Central memory CD4-positive, alpha-beta T cell (primary cell): ENCODE results near the gene AATF.

Experiments
- DNase-seq: peaks from one replicate; pipeline ENCODE4 v3.0.0; 2022
- total RNA-seq, 3 experiments: gene quantifications; one replicate each; lab custom pipeline; 2026; lab: John Stamatoyannopoulos, UW

The AATF gene
- total RNA-seq = 68.7 to 203 (median 85.9) reads per million in 3 experiments

DNA sequence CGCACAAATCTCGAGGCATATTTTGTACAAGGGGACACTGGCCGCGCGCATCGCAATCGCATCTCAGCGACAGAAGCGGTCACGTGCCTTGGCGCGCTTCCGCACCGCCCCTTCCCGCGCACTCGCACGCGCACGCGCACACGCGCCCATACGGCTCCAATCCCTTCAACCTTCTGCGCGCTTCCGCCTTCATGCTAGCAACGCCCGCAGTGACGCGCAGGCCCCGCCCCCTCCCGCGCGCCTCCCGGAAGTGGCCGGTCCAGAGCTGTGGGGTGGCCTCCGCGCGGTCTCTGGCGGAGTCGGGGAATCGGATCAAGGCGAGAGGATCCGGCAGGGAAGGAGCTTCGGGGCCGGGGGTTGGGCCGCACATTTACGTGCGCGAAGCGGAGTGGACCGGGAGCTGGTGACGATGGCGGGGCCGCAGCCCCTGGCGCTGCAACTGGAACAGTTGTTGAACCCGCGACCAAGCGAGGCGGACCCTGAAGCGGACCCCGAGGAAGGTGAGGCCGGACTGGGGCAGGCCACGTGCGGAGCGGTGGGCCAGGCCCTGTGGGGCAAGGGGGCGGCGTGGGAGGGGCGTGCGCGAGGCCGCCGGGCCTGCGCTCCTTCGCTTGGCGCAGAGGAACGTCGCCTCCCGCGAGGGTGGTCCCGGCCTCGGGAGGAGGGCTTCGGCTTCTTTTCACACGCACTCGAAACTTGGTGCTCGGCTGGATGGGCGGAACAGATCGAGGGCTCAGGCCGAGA, at the start of gene AATF:
AATF (plus strand) TSS at position 238 of the 744 bp plus-strand sequence; CDS start at position 410, 172 bp downstream.
- DNase-seq = peak; percentile 97

GRCh38 chr17:36899250-36900159, 49.2 kb upstream of the AATF start:
- DNase-seq = no peak

GRCh38 chr17:36900160-36900512, 48.6 kb upstream of the AATF start:
- DNase-seq = no peak

GRCh38 chr17:36901506-36901905, 47.2 kb upstream of the AATF start:
- DNase-seq = no peak

- no peak for DNase-seq
Observed at GRCh38 chr17:36907407-36907806, 41.3 kb upstream of the AATF start.

DNA sequence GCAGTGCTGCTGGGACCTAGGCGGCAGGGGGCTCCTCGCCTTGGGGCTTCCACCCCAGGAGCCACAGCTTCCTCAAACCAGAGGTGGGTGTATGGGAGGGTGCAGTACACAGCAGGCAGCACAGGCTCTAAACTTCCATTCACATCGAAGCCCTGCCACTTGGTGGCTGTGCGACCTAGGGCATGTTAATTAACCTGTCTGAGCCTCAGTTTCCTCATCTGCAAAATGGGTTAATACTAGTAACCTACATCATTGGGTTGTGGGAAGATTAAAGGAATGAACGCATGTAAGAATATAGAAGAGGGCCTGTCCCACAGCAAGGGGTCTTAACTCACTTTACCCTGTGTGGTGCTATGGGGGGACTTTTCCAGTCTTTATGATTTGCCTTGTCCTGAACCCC, 38.2 kb upstream of the AATF start:
- no peak for DNase-seq

DNA sequence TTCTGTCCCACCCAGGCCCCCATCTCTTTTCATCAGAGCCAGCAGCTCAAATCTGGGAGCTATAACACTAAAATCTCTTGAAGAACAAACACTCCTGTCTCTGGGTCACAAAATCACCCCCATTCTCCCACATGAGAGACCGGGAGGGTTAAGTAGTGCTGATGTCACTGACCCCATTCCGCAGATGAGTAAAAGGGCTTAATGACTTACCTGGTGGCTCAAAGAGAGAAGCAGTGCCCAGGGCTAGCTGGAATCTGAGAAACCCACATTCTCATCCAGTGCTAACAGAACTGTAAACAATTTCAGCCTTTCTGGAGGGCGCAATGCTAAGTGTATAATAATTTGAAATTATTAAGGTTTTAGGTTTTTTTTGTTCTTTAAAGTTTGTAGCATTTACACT, 37.8 kb upstream of the AATF start:
- no peak for DNase-seq

GRCh38 chr17:36913132-36913531, 35.6 kb upstream of the AATF start:
- DNase-seq = no peak

DNA sequence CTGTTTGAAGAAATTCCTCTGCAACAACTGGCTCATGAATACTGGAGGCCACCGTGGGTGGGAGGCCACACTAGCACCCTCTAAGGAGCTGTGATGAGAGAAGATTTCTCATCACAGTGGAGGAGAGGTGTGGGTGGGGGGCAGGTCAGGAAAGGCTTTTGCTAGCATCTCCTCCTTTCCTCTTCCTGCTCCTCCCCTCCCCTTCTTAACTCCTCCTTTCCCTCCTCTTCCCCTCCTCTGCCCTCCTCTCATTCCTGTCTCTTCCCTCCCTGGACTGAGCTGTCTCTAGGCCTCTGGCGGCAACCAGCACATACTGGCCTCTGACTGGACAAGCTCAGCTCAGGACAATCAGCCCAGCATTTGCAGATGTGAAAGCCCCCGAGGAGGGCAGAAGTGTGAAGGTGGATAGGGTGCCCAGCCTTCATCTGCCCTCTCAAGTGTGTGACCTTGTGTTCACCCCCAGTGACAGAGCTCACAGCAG, 30.5 kb upstream of the AATF start:
- no peak for DNase-seq

- DNase-seq = no peak
Observed at GRCh38 chr17:36919407-36919968, 29.3 kb upstream of the AATF start.

- DNase-seq = no peak
Observed at GRCh38 chr17:36920032-36921005, 28.4 kb upstream of the AATF start.

DNA sequence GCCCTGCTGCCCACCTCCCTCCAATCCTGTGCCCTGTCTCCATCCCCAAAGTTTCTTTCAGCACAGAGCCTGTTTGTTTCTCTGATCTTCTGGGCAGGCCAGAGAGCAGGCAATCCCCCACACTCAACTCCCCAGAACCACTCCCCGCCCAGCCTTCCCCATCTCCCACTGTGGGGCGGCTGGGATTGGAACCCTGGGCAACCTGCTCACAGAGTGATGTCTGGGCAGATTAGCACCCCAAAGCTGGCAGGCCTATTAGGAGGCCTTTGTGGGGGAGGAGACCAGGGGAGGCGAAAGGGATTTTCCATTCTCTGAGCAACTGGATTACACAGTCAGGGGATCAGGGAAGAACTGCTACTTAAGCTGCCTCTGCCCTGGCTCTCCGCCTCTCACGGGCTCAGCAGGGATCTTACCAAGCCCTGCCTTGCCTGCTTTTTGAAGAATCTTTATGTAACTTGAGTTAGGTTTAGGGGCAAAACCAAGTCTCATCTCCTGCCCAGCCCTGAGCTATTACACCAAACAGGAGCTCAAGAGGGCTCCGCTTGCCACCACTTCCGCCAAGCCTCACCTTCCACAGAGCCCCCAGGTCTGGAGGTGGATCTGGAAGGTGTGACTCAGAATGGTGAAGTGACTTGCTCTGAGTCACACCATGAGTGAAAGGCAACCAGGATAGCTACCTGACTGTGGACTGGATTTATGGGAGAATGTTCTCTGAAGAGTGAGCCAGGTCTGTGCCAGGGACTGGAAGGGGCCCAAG, 27.5 kb upstream of the AATF start:
- no peak for DNase-seq

DNA sequence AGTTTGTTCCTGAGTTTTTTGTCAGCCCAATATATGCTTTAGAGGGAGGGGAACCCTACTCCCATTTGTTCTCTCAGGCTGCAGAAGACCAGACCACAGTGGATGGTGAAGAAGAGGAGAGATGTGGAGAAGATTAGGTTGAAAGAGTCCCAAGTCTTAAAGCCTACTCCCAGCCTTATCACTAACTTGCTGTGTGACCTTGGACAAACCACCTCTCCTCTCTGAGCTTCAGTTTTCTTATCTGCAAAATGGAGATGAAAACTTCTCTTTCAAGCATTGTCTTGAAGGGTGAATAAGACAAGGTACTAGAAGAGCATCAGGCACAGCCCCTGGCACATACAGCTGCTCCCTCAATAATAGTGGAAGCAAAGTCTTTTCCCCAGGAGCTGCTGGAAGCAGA, 26.6 kb upstream of the AATF start:
- no peak for DNase-seq

DNA sequence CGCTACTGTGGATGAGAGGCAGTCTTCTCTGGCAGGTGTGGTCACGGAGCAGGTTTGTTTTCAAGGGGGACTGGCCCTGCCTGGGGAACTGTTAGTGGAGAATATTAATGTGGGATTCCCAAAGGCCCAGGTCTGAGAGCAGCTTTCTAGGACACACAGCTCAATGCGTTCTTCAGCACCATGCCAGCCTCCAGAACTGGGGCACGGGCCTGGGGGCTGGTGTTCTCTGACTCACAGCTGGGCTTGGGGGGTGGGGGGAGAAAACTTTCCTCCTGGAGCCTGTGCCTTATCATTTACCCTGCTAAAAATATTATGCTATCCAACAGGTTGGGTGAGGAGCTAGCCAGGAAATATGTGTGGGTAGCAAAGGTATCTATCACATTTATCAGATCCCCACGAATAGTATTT, 24.9 kb upstream of the AATF start:
- no peak for DNase-seq

DNA sequence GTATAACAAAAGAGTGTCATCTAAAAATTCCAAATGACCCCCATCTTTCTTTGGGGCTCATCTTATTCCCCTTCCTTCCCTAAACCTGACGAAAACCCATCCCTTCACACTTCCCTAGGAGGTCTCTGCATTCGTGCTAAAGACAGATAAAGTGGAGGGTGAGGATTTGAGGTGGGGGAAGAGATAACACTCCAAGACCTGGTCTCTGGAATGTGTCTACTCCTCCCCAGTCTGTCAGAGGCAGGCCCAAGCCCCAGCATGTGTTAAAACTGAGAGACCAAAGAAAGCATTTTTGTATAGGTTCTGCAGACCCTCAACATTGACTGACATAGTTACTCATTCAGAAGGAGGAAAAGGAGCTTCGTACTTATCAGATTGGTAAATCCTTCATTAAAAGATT, 22.5 kb upstream of the AATF start:
- DNase-seq = no peak

DNA sequence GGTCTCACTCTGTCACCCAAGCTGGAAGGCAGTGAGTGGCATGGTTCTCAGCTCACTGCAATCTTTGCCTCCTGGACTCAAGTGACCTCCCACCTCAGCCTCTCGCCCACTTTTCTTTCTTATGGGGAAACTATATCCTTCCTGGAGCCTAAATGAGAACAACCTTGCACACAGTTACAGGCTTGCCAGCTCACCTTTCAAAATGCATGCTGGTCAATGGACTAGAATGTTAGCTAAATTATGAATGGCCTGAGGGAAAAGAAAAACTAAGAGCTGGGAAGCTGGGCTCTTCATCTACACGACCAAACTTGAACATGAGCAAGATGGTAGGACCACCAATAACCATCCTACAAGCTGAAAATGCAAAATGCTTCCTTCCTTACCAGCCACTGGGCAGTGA, 22.1 kb upstream of the AATF start:
- DNase-seq = no peak

- no peak for DNase-seq
Observed at GRCh38 chr17:36928471-36929345, 20.0 kb upstream of the AATF start.

DNA sequence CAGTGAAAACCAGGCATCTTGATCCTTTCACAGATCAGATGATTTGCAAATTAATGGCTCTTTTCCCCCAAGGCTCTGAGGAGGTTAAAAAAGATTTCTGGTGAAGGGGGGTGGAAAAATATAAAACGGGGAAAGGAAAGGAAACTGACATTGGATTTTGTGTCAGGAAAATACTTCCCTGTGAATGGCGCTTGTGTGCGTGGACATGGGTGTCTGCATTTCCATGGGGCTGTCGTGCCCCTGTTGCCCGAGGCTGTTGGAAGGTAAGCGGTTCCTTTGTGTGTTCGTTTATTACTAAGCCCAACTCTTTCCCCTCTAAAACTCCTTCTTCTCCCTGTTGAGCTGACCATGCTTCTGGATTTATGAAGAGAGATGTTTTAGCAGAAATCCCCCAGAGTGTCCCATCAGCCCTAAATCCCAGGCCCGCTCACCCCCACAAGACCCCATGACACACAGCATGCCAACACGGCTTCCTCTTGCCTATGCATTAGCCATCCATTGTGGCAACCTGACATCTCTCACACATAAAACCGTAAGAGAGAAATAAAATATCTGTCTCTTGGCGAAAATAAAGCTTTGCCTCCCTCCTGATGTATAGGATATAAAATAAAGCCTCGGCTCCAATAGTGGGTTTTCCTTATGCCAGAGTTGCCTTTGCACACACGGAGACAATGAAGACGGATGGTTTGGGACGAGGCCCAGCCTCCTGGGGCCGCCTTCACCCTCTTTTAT, 18.7 kb upstream of the AATF start:
- DNase-seq = no peak

DNA sequence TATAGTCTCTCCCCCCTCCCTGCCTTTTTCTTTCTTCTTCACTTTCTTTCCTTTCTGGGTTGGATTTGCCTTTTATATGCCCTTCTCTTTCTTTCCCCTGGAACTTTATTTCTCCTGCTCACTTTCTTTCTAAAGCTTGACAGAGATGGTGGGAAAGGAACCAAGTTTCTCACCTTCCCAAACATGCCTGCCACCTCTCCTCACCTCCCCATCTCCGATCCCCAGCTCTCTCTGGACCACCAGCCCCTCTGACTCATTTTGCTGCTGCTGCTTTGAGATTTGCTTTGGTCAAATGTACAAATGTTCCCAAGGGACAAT, 18.2 kb upstream of the AATF start:
- no peak for DNase-seq
